HepG2 (cell line): ENCODE measurements around the gene UBQLN4. TPM values are rescaled to one million over a fixed set of nuclear protein-coding genes. Genes with fewer than 3 reads are reported as not detected.
A peak's percentile ranks its signal among the peaks of the same experiment; 100 is the strongest.

Experiments used
- DNMT3B ChIP-seq: conservative IDR thresholded peaks from 2 replicates; pipeline ENCODE4 v1.6.1; 2016; ENCODE audit warnings: missing biosample characterization, control low read depth
- EED ChIP-seq: sonication (generic); formaldehyde crosslinking; IDR thresholded peaks from 2 replicates; pipeline ENCODE4 v1.5.0; 2020; ENCODE audit warnings: mild to moderate bottlenecking, missing genetic modification reagents
- HMGA1 ChIP-seq: sonication (generic); formaldehyde crosslinking; conservative IDR thresholded peaks from 2 replicates; pipeline ENCODE4 v1.4.0; 2020; ENCODE audit warnings: missing genetic modification reagents
- HNF4G ChIP-seq, 2 experiments: sonication (generic) in 1 of 2; formaldehyde crosslinking in 1 of 2; IDR thresholded peaks; 2 replicates each; pipeline versions ENCODE4 v1.4.0 to v1.6.1; 2011 to 2020; ENCODE audit warnings: borderline replicate concordance in 2 of 2, low read depth in 2 of 2, mild to moderate bottlenecking in 2 of 2, low read length in 1 of 2, missing genetic modification reagents in 1 of 2, moderate library complexity in 1 of 2
- HNRNPK ChIP-seq: fragments of 200-400 bp; formaldehyde crosslinking; IDR thresholded peaks from 2 replicates; pipeline ENCODE4 v1.6.1; 2018; ENCODE audit warnings: low read length, low read depth, moderate library complexity, mild to moderate bottlenecking; ENCODE audit not compliant: poor library complexity, severe bottlenecking
- KLF11 ChIP-seq: IDR thresholded peaks from 2 replicates; pipeline ENCODE4 v1.6.1; 2016; ENCODE audit warnings: missing compliant biosample characterization
- MTA1 ChIP-seq: sonication (generic); formaldehyde crosslinking; IDR thresholded peaks from 2 replicates; pipeline ENCODE4 v1.4.0; 2020; ENCODE audit warnings: missing genetic modification reagents, mild to moderate bottlenecking, borderline replicate concordance
- PAWR ChIP-seq: sonication (generic); formaldehyde crosslinking; IDR thresholded peaks from 2 replicates; pipeline ENCODE4 v1.4.0; 2020; ENCODE audit warnings: missing genetic modification reagents, mild to moderate bottlenecking, borderline replicate concordance
- ZBTB21 ChIP-seq: sonication (generic); formaldehyde crosslinking; IDR thresholded peaks from 2 replicates; pipeline ENCODE4 v1.4.0; 2020; ENCODE audit warnings: missing genetic modification reagents
- ZFP90 ChIP-seq: sonication (generic); formaldehyde crosslinking; IDR thresholded peaks from 2 replicates; pipeline ENCODE4 v1.8.0; 2022; ENCODE audit warnings: missing genetic modification reagents, mild to moderate bottlenecking, inconsistent platforms, borderline replicate concordance
- ZKSCAN1 ChIP-seq: fragments of 150-350 bp; IDR thresholded peaks from 2 replicates; pipeline ENCODE4 v1.6.1; 2014; ENCODE audit warnings: low read length
- ZNF34 ChIP-seq: sonication (generic); formaldehyde crosslinking; IDR thresholded peaks from 2 replicates; pipeline ENCODE4 v1.4.0; 2020; ENCODE audit warnings: mild to moderate bottlenecking, missing genetic modification reagents, borderline replicate concordance
- ZNF407 ChIP-seq: sonication (generic); formaldehyde crosslinking; IDR thresholded peaks from one replicate; pipeline ENCODE4 v1.5.1; 2020; ENCODE audit warnings: mild to moderate bottlenecking, missing genetic modification reagents; ENCODE audit errors: not compliant biosample characterization
- ZNF75D ChIP-seq: sonication (generic); formaldehyde crosslinking; IDR thresholded peaks from 2 replicates; pipeline ENCODE4 v1.8.1; 2023; ENCODE audit warnings: missing genetic modification reagents, mild to moderate bottlenecking, borderline replicate concordance
- polyA plus RNA-seq, 8 experiments: library from polyadenylated mRNA; depleted of rRNA in 3 of 8; stranded (reverse) in 7 of 8; unstranded in 1 of 8; fragments of >200 nt; fragmentation: Illumina TruSeq in 4 of 8; extraction: Trizol in 4 of 8; gene quantifications; 2 replicates each; pipeline versions ENCODE4 v1.2.1 to v1.2.3, GENCODE V29; 2011 to 2016; ENCODE audit warnings: low read depth in 4 of 8, missing spikeins in 1 of 8, mixed read lengths in 1 of 8; ENCODE audit not compliant: insufficient read depth in 1 of 8
- total RNA-seq, 5 experiments: library from RNA; depleted of rRNA; stranded (reverse); fragments of >200 nt; fragmentation: Illumina TruSeq; extraction: Trizol; gene quantifications; 2 replicates each; pipeline ENCODE4 v1.2.3, GENCODE V29; 2016; ENCODE audit warnings: low read depth in 1 of 5
- TF ChIP-seq, protein P1 (sequence below): sonication (generic); formaldehyde crosslinking; IDR thresholded peaks from 2 replicates; pipeline ENCODE4 v1.5.1; 2020; ENCODE audit warnings: missing genetic modification reagents, mild to moderate bottlenecking, borderline replicate concordance
- TF ChIP-seq, protein P2 (sequence below), 2 experiments: sonication (generic) in 1 of 2; formaldehyde crosslinking in 1 of 2; IDR thresholded peaks; 2 replicates each; pipeline versions ENCODE4 v1.4.0 to v1.6.1; 2018 to 2020; ENCODE audit warnings: missing genetic modification reagents in 2 of 2, borderline replicate concordance in 1 of 2, low read depth in 1 of 2, mild to moderate bottlenecking in 1 of 2, missing biosample characterization in 1 of 2

UBQLN4 gene
- total and polyA plus RNA-seq, 2 of the 13 experiments (the other 11 are each of a cell fraction or from before 2014, with no cell fraction given) = 31.5 to 39.8 TPM

DNA sequence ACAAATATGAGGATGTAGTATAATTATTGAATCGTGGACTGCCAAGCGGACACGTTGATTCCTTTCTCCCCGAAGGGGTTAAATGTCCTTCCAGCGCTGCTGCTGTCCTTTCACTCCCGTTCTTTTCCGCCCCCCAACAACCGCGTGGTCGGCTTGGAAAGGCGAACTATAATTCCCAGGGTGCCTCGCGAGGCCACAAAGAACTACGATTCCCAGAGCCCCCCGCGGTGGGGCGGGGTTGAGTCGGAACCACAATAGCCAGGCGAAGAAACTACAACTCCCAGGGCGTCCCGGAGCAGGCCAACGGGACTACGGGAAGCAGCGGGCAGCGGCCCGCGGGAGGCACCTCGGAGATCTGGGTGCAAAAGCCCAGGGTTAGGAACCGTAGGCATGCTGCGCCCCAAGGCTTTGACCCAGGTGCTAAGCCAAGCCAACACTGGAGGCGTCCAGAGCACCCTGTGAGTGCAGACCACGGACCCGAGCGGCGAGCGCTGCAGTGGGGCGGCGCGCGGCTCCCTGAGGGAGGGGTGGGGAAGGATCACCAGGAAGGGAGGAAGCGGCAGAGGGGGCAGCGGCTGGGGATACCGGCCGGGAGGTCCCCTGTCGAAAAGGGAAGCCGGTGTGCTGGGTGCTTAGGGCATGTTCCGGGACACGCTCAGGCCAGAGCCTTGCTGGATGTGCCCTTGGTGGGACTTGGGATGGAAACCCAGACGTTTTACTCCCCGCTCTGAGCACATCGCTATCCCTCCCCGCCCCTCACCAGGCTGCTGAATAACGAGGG, 1.1 kb upstream of the UBQLN4 start, which contains the start of gene LAMTOR2 (continued):
- TF ChIP-seq, protein P1, sequence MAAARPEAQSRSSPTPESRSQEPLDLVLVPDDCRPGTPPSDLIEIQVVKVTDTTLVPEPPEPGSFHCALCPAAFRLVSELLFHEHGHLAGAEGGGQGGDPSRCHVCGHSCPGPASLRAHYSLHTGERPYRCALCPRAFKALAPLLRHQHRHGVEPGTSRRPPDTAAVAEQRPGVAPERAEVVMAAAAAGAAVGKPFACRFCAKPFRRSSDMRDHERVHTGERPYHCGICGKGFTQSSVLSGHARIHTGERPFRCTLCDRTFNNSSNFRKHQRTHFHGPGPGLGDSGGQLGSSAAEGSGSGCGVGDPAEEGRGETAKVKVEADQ (CRISPR knock-in tag) = peak; percentile 53; the same call in 1 of the 2 replicates
- TF ChIP-seq ZKSCAN1 (no peak), DNMT3B (CRISPR knock-in tag) (no peak), HNF4G (IDR thresholded peaks at IDR 0.05; ENCODE audit: borderline replicate concordance, low read depth, low read length) (no peak; the same call in 1 of the 2 replicates), HNF4G (CRISPR knock-in tag; IDR thresholded peaks at IDR 0.05; ENCODE audit: borderline replicate concordance, low read depth) (no peak), PAWR (CRISPR knock-in tag) (0 out of 2 replicates have a peak, but pooled peaks have one; percentile 5), HMGA1 (CRISPR knock-in tag) (no peak), ZFP90 (CRISPR knock-in tag) (peak; percentile 76), KLF11 (CRISPR knock-in tag) (peak; percentile 44; the same call in 1 of the 2 replicates), ZNF407 (CRISPR knock-in tag) (no peak), HNRNPK (no peak), ZNF34 (CRISPR knock-in tag) (peak; percentile 49; the same call in 1 of the 2 replicates), MTA1 (CRISPR knock-in tag) (peak; percentile 57; the same call in 1 of the 2 replicates), ZBTB21 (CRISPR knock-in tag) (no peak; the same call in 1 of the 2 replicates), ZNF75D (CRISPR knock-in tag) (no peak), EED (CRISPR knock-in tag) (peak; percentile 67; the same call in 1 of the 2 replicates)
- TF ChIP-seq, protein P2, sequence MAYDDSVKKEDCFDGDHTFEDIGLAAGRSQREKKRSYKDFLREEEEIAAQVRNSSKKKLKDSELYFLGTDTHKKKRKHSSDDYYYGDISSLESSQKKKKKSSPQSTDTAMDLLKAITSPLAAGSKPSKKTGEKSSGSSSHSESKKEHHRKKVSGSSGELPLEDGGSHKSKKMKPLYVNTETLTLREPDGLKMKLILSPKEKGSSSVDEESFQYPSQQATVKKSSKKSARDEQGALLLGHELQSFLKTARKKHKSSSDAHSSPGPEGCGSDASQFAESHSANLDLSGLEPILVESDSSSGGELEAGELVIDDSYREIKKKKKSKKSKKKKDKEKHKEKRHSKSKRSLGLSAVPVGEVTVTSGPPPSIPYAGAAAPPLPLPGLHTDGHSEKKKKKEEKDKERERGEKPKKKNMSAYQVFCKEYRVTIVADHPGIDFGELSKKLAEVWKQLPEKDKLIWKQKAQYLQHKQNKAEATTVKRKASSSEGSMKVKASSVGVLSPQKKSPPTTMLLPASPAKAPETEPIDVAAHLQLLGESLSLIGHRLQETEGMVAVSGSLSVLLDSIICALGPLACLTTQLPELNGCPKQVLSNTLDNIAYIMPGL (CRISPR knock-in tag; IDR thresholded peaks at IDR 0.05; ENCODE audit: borderline replicate concordance in 1 of 2, low read depth in 1 of 2) = peak; percentile 64 to 71; a peak in 2 of 4 replicates
